Common myeloid progenitor, CD34-positive (primary cell): ENCODE results near the gene RSPRY1.
"Not testable (repeated sequence)": the region's sequence is repeated elsewhere in the genome, so short reads cannot be mapped to it uniquely, and the experiment has no call there.

Source experiments
- CTCF ChIA-PET: fragments of 350-600 bp; sonication (Branson Sonifier 250); formaldehyde crosslinking; loops from one replicate; lab custom pipeline; 2021; ENCODE audit warnings: antibody characterized with exemption; lab: Charles Lee
- POLR2A ChIA-PET: fragments of 350-600 bp; sonication (Branson Sonifier 250); formaldehyde crosslinking; loops from one replicate; lab custom pipeline; 2021; ENCODE audit warnings: antibody characterized with exemption; lab: Charles Lee
- DNase-seq, 3 donors: peaks; one replicate each; pipeline versions ENCODE4 v3.0.0 to v3.0.0-alpha.2; 2013
- H3K27ac ChIP-seq, 2 experiments: 1 replicate in 1 of 2; 2 replicates in 1 of 2; pipeline ENCODE4 v1.7.0; 2013; ENCODE audit warnings: inconsistent platforms in 2 of 2, low read length in 2 of 2, mild to moderate bottlenecking in 2 of 2, low read depth in 1 of 2, moderate library complexity in 1 of 2; ENCODE audit not compliant: severe bottlenecking in 2 of 2, insufficient read depth in 1 of 2, poor library complexity in 1 of 2
- H3K27me3 ChIP-seq, 5 experiments: replicated peaks in 2 of 5; 1 replicate in 3 of 5; 2 replicates in 2 of 5; pipeline versions ENCODE4 v1.6.1 to v1.7.0; 2013; ENCODE audit warnings: low read length in 4 of 5, mild to moderate bottlenecking in 2 of 5, moderate library complexity in 2 of 5, inconsistent platforms in 1 of 5; ENCODE audit not compliant: insufficient read depth in 5 of 5, control insufficient read depth in 4 of 5
- H3K36me3 ChIP-seq, 4 experiments: 1 replicate in 2 of 4; 2 replicates in 2 of 4; pipeline versions ENCODE4 v1.6.1 to v1.7.0; 2013; ENCODE audit warnings: low read length in 3 of 4, control low read depth in 1 of 4, mild to moderate bottlenecking in 1 of 4; ENCODE audit not compliant: control insufficient read depth in 4 of 4, insufficient read depth in 4 of 4
- H3K4me1 ChIP-seq, 4 experiments: 1 replicate in 3 of 4; 2 replicates in 1 of 4; pipeline versions ENCODE4 v1.6.1 to v1.7.1; 2013; ENCODE audit warnings: low read length in 3 of 4, mild to moderate bottlenecking in 3 of 4, control low read depth in 1 of 4, inconsistent platforms in 1 of 4, moderate library complexity in 1 of 4; ENCODE audit not compliant: control insufficient read depth in 4 of 4, insufficient read depth in 4 of 4; ENCODE audit errors: control extremely low read depth in 1 of 4
- H3K4me3 ChIP-seq, 7 experiments: 1 replicate in 4 of 7; 2 replicates in 3 of 7; pipeline versions ENCODE4 v1.5.1 to v1.7.0; 2013; ENCODE audit warnings: mild to moderate bottlenecking in 7 of 7, low read length in 6 of 7, moderate library complexity in 6 of 7, inconsistent platforms in 2 of 7, low read depth in 2 of 7, control low read depth in 1 of 7; ENCODE audit not compliant: insufficient read depth in 4 of 7, control insufficient read depth in 1 of 7; ENCODE audit errors: extremely low read depth in 1 of 7
- H3K9me3 ChIP-seq, 5 experiments: 1 replicate in 4 of 5; 2 replicates in 1 of 5; pipeline versions ENCODE4 v1.6.1 to v1.7.1; 2013; ENCODE audit warnings: low read length in 4 of 5, mild to moderate bottlenecking in 2 of 5, inconsistent platforms in 1 of 5, low read depth in 1 of 5, moderate library complexity in 1 of 5; ENCODE audit not compliant: control insufficient read depth in 4 of 5, insufficient read depth in 2 of 5; ENCODE audit errors: control extremely low read depth in 1 of 5
- WGBS: methylation state at CpG from one replicate; pipeline ENCODE4 v1.1.5; 2013; ENCODE audit not compliant: insufficient coverage; 5-methylcytosine and 5-hydroxymethylcytosine counted together

RSPRY1 gene

GRCh38 chr16:57275946-57276345 lies 89.8 kb downstream of the RSPRY1 start:
- H3K27me3 ChIP-seq, DNase-seq, H3K36me3 ChIP-seq, H3K4me3 ChIP-seq, H3K9me3 ChIP-seq, H3K27ac ChIP-seq: not testable (repeated sequence)
- CTCF ChIA-PET = interaction anchor here (1.3 kb wide), 1 partner anchor 30 kb away, joined by 4 read pairs; the partner anchor contains the start of gene ARL2BP
- POLR2A ChIA-PET = interaction anchor here (0.6 kb wide), 1 partner anchor 9 kb away, joined by 5 read pairs; no protein-coding TSS in a partner anchor
- 90% methylated on average over 5 of the region's 5 CpGs for WGBS
- H3K4me1 ChIP-seq = peaks cover 3 to 11% (median 8%) of the 10 kb centered on the region in 4 experiments

- WGBS = 22% methylated on average over 1 of the region's 5 CpGs
- POLR2A ChIA-PET = no interaction called here
- CTCF ChIA-PET = interaction anchor here (1.3 kb wide), 1 partner anchor 31 kb away, joined by 4 read pairs; the partner anchor contains the start of gene ARL2BP
- DNase-seq = no peak
- no peaks in the 10 kb centered on the region for H3K9me3 ChIP-seq
- peaks cover 3 to 11% (median 8%) of the 10 kb centered on the region in 4 experiments for H3K4me1 ChIP-seq
- H3K27me3 ChIP-seq = peaks cover 0 to 13% (median 2%) of the 10 kb centered on the region in 5 experiments
- H3K36me3 ChIP-seq = no peaks in the 10 kb centered on the region
- H3K4me3 ChIP-seq = no peak overlapping the region
- H3K27ac ChIP-seq = no peak overlapping the region
Measured at GRCh38 chr16:57276596-57276995, 90.5 kb downstream of the RSPRY1 start.

- H3K36me3 ChIP-seq = no peaks in the 10 kb centered on the region
- peaks cover 0 to 13% (median 5%) of the 10 kb centered on the region in 5 experiments for H3K27me3 ChIP-seq
- no peak overlapping the region for H3K4me3 ChIP-seq
- H3K9me3 ChIP-seq = no peaks in the 10 kb centered on the region
- ChIA-PET CTCF (interaction anchor here (1.5 kb wide), 1 partner anchor 20 kb away, joined by 5 read pairs; no protein-coding TSS in a partner anchor), POLR2A (interaction anchor here (0.9 kb wide), 1 partner anchor 22 kb away, joined by 5 read pairs; no protein-coding TSS in a partner anchor)
- DNase-seq = peak; percentile 35 to 79 (median 75)
- peaks cover 3 to 11% (median 8%) of the 10 kb centered on the region in 4 experiments for H3K4me1 ChIP-seq
- H3K27ac ChIP-seq = no peak overlapping the region
- WGBS = no CpG with 5 or more reads among the region's 1 CpG
Measured at GRCh38 chr16:57277586-57277985, 91.5 kb downstream of the RSPRY1 start.

- no peak for DNase-seq
- ChIA-PET CTCF (interaction anchor here (1.0 to 1.7 kb wide), 3 partner anchors 18 to 23 kb away, joined by 3 to 5 read pairs (median 3); no protein-coding TSS in a partner anchor), POLR2A (interaction anchor here (0.7 kb wide), 1 partner anchor 88 kb away, joined by 3 read pairs; no protein-coding TSS in a partner anchor)
- Histone ChIP-seq H3K36me3 (no peaks in the 10 kb centered on the region), H3K27me3 (peaks cover 0 to 18% (median 14%) of the 10 kb centered on the region in 5 experiments), H3K4me1 (peaks cover 3 to 11% (median 8%) of the 10 kb centered on the region in 4 experiments), H3K4me3 (no peak overlapping the region), H3K27ac (no peak overlapping the region), H3K9me3 (no peaks in the 10 kb centered on the region)
- 85% methylated on average over 3 of the region's 4 CpGs for WGBS
Measured at GRCh38 chr16:57278494-57278893, 92.4 kb downstream of the RSPRY1 start.

GRCh38 chr16:57279780-57280638 lies 93.9 kb downstream of the RSPRY1 start:
- Histone ChIP-seq H3K27ac (no peak overlapping the region), H3K27me3 (peaks cover 0 to 30% (median 24%) of the 10 kb centered on the region in 5 experiments), H3K4me3 (no peak overlapping the region), H3K4me1 (peaks cover 5 to 22% (median 17%) of the 10 kb centered on the region in 4 experiments), H3K36me3 (no peaks in the 10 kb centered on the region), H3K9me3 (no peaks in the 10 kb centered on the region)
- WGBS = 93% methylated on average over 5 of the region's 7 CpGs
- ChIA-PET CTCF (interaction anchor here (0.6 to 1.7 kb wide), 3 partner anchors 8 to 60 kb away, joined by 3 to 4 read pairs (median 3); no protein-coding TSS in a partner anchor), POLR2A (no interaction called here)
- DNase-seq = no peak

GRCh38 chr16:57281791-57282190 lies 95.7 kb downstream of the RSPRY1 start:
- POLR2A ChIA-PET = no interaction called here
- DNase-seq = no peak
- H3K36me3 ChIP-seq = no peaks in the 10 kb centered on the region
- H3K27me3 ChIP-seq = peaks cover 2 to 39% (median 26%) of the 10 kb centered on the region in 5 experiments
- no CpG with 5 or more reads among the region's 3 CpGs for WGBS
- peaks cover 5 to 21% (median 17%) of the 10 kb centered on the region in 4 experiments for H3K4me1 ChIP-seq
- H3K4me3 ChIP-seq = no peak overlapping the region
- no peak overlapping the region for H3K27ac ChIP-seq
- CTCF ChIA-PET = interaction anchor here (0.7 kb wide), 1 partner anchor 135 kb away, joined by 3 read pairs; no protein-coding TSS in a partner anchor
- H3K9me3 ChIP-seq = no peaks in the 10 kb centered on the region
